HTR-8/SVneo (cell line): Measurements from ENCODE around the gene ANKRD24.
"Not testable (repeated sequence)": the region's sequence is repeated elsewhere in the genome, so short reads cannot be mapped to it uniquely, and the experiment has no call there.

ENCODE experiments used
- DNase-seq: peaks from one replicate; pipeline ENCODE4 v3.0.0; 2011; ENCODE audit warnings: low spot score, mixed read lengths; ENCODE audit not compliant: insufficient read length
- FAIRE-seq: peaks from 2 replicates; lab custom pipeline; 2011; peaks lifted over from hg19 to GRCh38; lab: Jason Lieb, UNC

The ANKRD24 gene

DNA sequence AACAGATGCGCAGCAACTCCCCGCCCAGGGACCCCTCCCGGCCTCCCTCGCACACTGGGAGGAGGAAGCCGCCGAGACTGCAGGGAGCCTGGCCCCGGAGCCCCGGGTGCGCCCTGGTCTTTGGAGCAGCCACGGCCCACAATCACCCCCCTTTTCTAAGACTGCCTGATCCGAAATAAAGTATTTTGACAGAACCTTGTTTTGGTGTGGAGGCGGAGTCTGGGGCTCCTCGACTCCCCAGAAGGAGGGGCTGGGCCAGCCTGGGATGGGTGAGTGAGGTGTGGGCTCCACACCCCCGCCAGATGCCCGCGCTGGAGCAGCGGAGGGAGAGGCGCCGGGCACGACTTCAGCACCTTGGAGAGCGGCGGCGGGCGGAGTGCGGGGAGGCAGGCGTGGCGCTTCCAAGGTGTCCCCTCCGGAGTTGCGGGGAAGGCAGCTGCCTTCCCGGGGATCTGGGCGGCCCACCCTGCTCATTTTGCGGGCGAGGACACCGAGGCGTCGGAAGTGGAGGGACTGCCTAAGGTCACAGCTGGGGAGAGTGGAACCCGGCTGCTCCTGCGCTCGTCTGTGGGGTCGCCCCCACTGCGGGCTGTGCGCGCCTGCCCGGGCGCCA is 9.5 kb upstream of the ANKRD24 start:
- FAIRE-seq (no peak), DNase-seq (peak; percentile 45)

DNA sequence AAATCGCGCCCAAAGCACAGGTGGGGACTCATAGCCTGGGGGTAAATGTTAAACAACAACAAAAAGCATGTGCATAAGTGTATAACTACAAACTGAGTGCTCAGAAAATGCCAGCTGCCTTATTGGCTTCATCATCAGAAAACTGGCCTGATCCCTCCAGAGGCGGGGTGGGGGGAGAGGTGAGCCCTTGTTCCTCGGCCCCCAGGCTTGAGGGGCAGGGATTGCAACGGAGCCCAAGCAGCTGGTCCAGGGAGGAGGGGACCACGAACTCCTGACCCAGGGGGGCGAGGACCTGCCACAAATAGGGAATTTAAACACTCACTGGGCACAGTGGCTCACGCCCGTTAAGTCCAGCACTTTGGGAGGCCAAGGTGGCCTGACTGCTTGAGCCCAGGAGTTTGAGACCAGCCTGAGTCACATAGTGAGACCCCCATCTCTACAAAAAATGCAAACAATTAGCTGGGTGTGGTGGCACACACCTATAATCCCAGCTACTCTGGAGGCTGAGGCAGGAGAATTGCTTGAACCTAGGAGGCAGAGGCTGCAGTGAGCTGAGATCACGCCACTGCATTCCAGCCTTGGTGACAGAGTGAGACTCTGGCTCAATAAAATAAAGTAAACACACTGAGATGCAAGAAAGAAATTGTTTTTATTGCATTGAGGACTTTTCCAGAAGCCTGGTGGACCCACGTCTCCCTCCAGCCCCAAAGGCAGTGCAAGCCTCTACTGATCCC is 8.8 kb upstream of the ANKRD24 start:
- DNase-seq (no peak), FAIRE-seq (no peak)

DNA sequence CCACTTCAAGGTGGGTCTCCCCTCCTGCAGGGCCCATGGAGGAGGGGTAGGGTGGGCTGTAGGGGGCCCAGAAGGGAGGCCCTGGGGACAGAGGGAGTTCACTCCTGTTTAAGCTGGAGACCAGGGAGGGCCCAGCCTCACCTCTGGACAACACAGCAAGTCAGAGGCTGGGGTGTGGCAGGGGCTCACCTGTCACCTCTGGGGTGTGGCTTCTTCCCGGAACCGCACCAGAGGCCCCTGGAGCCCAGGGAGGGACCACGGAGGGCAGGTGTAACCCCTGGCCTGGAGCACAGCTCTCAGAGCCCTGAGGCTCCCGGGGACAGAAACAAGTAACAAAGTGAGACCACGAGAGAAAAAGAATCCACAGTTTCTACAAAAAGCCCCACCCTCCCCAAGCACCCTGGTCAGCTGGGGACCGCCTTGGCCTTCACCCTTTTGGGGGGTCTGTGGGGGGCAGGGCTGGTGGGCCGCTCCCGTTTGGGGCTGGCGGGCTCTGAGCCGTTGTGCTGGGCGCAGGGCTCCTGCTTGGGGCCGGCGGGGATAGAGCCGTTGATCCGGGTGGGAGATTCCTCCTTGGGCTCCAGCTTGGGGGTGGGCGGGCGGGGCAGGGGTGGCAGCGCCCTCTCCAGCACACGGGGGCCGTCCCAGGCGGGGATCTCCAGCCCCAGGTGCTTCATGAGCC is 8.1 kb upstream of the ANKRD24 start:
- FAIRE-seq (no peak), DNase-seq (no peak)

DNA sequence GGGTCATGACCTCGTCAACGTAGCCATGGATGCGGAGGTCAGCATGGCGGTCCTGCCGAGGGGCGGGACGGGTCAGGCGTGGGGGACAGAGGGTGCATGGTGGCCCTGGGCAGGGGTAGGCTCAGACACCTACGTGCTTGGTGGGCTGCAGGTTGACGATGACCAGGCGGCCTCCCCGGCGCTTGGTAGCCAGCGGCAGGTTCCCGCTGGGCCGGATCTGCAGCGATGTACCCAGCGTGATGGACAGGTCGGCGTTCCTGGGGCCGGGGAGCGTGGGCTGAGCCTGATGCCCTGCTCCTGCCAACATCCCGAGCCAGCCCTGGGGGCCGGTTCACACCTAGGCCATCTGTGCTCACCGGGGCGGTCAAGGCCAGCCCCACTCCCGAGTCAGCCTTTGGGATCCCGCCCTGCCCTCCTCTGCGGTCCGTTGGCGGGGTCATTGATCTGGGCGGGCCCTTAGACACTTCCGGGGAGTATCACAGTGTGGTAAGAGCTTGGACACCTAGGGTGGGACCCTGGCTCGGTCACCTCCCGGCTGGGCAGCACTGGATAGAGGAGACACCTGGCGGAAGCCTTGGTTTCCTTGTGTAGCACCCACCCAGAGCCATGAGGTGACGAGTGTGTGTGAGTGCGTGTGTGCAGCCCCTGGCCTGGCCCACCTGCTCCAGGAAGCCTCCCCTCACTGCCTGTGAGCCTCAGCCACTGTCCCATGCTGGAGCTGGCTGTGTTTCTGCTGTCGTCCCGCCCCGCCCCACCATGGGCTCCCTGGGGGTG is 7.4 kb upstream of the ANKRD24 start:
- no peak for DNase-seq
- FAIRE-seq, result no peak

DNA sequence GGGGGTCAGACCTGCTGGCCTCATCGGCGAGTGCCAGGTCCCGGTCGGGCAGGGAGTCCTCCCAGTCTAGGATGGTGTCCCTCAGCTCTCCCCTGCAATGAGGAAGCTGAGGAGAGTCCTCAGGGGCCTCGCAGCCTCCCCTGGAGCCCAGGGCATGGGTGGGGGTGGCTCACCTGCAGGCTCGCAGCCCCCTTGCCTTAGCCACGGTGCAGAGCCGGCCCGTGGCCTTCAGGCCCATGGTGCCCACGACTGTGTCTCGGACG is 6.9 kb upstream of the ANKRD24 start:
- FAIRE-seq, result no peak

DNA sequence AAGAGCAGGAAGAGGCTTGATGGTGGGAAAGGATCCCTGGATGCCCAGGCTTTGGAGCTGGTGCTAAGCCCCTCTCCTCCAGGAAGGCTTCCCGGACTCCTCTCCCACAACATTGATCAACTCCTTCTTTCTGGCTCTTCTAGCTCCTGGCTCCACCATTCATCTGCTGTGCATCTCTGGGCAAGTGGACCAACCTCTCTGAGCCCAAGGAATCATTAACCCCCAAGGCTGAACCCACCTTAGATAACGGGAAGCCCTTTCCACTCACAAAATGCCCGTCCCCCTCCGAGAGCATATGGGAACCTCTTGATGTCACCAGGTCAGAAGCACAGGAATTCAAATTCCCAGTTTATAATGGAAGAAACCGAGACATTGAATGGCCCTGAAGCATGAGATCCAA is 5.3 kb upstream of the ANKRD24 start:
- no peak for FAIRE-seq

More for the DNA sequence above, 6.9 kb upstream of the ANKRD24 start:
- no peak for DNase-seq

DNA sequence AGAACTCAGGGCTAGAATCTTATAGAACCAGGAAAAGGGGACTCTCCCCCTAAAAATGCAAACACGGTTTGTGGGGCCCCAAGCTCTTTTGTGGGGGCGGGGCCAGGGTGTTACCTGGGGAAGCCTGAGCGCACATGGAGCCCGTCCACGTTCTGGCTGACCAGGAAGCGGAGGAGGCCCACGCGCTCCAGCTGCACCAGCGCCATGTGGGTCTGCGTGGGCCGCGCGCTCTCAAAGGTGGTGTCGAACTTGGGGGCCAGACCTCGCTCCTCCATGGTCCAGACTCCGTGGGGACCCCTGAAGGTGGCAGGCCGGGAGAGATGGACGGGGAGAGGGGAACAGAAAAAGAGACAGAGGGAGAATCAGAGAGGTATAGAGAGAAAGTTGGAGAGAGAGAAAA is 3.5 kb upstream of the ANKRD24 start:
- no peak for FAIRE-seq

More for the DNA sequence above, 5.3 kb upstream of the ANKRD24 start:
- DNase-seq, result no peak

DNA sequence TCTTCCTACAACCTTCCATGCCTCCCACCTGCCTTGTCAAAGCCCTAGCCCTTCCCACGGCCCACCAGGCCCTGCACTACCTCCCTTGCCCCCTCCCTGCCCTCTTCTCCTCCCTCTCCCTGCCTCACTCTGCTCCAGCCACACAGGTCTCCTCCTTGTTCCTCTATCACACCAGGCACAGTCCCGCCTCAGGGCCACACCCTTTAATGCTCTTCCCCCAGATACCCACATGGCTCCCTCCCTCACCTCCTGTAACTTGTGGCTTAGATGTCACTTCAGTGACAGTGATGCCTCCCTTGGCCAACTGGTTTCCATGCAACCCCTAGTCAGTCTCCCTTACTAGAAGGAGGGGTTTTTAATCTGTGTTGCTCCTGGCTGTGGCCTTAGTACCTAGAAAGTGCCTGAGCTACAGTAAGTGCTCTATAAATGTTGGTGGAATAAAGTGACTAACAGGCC is 1.4 kb upstream of the ANKRD24 start:
- DNase-seq (no peak), FAIRE-seq (no peak)

More for the DNA sequence above, 3.5 kb upstream of the ANKRD24 start:
- DNase-seq, result no peak

DNA sequence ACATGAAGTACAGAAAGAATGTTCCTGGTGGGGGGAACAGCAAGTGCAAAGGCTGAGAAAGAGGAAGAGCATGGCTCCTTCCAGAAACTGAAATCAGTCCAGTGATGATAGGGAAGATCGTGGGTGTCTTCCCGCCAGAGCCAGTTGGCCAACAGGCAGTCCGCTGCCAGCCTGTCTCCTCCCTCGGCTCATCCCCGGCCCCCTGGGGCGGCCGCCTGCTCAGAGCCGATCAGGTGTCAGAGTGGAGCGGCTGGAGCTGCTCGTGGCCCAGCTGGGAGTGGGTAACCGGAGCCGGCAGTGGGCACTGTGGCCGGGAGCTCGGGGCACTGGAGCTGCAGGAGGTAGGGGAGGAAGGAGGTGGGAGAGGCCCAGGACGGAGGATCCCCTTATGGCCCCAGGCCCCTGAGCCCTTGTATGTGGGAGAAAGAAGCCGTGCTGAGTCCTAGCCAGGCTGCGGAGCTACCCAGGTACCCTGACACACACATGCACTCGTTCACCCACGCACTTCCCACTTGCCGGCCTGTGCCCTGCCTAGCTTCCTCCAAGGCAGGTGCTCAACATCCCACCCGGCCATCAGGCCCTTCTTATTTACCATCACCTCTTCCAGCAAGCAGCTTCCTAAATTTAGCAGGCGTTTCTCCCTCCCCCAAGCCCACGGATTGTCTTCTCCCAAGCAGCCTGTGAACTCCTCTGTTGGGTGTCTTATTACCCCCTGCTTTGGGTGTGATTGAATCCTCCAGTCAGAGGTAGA is 1.7 kb downstream of the ANKRD24 start:
- DNase-seq (no peak), FAIRE-seq (no peak)

DNA sequence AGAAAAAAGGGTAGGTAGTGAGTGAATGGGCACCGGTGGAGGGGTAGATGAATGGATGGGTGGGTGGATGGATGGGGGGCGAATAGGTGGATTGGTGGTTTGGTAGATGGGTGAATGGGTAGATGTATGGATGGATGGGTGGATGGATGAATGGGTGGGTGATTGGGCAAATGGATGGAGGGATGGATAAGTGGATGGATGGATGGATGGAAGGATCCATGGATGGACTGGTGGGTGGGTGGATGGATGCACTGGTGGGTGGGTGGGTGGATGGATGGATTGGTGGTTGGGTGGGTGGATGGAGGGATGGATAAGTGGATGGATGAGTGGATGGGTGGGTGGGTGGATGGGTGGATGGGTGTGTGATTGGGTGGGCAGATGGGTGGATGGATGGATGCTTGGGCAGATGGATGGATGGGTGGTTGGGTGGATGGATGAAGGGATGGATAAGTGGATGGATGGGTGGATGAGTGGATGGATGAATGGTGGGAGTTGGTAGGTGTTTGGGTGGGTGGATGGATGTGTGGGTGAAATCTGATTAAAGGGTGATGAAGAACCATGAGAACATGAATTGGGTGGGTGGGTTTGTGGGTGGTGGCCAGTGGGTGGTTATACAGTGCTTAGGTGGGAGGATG is 2.3 kb downstream of the ANKRD24 start:
- FAIRE-seq (no peak), DNase-seq (no peak)

DNA sequence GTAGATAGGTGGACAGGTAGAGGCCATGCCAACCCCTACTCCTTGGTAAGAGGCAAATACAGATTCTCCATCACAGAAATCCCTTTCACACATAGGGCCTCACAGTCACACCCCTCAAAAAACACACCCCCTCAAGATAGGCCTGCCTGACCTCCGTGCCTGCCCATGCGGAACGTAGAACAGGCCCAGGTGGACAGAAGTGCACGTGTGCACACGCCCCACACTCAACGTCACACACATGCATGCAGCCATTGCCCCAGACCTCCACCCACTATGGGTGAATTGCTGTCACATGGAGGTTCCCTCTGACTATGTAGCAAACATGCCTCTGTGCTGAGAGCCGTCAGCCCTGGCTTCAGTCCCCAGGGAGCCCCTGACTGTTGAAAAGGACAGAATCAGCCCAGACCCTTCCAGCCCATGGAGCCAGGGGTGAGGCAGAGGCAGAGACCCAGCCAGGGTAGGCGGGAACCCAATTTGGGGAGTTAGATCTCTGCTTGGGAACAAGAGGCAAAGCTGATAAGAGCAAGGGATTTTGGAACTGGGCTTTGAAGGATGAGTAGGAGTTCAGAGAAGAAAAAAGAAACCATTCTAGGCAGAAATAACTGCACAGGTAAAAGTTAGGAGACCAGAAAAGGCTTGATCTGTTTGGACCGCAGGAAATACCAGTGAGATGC is 3.1 kb downstream of the ANKRD24 start:
- FAIRE-seq, result no peak
- no peak for DNase-seq

DNA sequence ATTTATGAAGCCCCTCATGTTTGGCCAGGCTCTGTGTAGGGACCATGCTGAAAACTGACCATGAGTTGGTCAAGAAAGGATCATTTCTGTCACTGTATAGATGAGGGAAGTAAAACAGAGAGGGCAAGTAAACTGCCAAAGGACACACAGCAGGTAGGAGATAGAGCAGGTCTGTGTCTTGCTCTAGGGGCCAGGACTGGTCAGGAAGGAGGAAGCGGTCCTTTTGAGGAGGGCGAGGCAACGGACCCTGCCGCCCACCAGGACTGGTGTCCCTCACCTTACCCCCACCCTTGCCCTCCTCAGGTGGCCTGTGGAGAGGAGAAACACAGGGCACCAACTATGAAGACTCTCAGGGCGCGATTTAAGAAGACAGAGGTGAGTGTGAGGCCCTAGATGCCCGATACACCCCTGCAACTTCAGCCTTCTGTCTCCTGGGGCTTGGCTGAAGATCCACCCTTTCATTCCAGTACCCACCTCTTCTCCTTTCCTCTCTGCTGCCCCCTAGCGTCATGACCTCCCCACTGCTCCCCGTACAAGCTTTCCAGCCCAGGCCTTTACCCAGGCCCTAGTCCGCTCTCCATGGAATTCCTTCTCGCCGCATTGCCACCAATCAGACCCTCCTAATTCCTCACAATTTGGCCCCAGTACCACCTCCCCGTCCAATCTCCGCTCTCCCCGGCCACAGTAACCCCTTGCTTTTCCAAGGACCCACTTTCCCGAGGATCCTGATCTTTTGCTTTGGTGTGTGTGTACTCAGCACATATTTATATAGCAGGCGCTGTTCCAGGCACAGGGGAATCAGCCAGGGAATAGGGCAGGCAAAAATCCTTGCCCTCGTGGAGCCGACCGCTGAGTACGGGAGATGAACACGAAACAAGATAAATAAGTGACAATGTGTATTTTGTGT is 3.9 kb downstream of the ANKRD24 start:
- no peak for FAIRE-seq
- peak; percentile 83 for DNase-seq

DNA sequence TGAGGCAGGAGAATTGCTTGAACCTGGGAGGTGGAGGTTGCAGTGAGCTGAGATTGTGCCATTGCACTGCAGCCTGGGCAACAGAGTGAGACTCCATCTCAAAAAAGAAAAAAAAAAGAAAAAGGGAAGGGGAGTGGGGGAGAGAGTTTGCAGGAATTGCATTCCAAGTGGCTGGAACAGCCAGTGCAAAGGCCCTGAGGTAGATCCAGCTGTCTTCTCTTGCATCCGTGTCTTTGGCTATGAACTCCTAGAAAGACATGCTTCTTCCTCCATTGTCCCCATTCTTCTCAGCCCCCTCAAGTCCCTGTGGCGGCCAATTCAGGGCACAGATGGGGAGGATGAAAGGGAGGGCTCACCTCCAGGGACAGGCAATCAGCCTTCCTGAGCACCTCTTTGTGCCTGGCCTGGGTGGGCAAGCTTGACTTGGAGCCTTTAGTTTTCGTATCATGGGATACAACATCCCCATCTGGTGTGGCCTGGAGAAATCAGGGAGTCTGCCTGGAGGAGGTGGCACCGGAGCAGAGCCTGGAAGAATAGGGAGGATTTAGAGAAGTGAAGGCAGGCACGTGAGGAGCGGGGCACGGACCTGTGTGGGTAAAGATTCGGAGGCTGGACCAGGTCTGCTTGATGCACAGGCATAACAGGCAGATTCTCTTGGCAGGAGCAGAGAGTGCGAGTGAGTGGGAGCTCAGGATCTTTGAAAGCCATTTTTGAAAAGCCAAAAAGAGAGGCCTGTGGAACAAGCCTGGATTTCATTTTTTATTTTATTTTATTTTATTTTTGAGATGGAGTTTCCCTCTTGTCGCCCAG is 5.0 kb downstream of the ANKRD24 start:
- no peak for FAIRE-seq

DNA sequence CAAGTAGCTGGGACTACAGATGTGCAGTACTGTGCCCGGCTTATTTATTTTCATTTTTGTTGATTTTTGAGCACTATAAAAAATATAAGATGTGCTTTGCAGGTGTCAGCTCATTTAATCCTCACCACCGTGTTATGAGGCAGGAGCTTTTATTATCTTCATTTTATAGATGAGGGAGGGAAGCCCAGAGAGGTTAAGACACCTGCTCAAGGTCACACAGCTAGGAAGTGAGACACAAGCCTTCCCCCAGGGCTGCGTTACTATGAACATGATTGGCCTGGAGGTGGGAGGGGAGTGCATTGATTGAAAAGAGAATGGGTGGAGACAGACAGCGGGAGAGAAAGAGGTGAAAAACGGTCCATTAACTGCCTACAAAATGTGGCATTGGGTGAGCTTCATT is 7.2 kb downstream of the ANKRD24 start:
- FAIRE-seq, result no peak
- no peak for DNase-seq

More for the DNA sequence above, 5.0 kb downstream of the ANKRD24 start:
- DNase-seq, result no peak

DNA sequence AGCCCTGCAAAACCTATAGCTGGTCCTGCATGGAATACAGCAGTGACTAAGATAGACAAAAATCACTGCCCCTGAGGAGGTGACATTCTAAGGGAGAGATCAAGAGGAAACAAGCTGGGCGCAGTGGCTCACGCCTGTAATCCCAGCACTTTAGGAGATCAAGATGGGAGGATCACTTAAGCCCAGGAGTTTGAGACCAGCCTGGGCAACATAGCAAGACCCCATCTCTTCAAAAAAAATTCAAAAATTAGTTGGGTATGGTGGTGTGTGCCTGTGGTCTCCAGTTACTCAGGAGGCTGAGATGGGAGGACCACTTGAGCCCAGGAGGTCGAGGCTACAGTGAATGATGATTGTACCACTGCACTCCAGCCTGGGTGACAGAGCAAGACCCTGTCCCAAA is 10.0 kb downstream of the ANKRD24 start:
- DNase-seq, result not testable (repeated sequence)

DNA sequence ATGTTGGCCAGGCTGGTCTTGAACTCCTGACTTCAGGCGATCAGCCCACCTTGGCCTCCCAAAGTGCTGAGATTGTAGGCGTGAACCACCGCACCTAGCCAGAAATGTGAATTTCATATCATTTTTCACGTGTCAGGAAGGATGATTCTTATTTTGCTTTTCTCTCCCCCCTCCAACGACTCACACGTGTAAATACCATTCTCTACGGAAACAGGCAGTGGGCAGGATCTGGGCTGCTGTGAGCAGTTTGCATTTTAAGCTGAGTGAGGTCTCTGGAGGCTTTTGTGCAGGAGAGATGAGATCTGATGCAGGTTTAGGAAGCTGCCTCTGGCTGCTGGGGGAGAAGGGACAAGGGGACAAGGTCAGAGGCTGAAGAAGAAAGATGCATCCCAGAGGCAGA is 11.9 kb downstream of the ANKRD24 start:
- FAIRE-seq, result no peak
- DNase-seq, result no peak

More for the DNA sequence above, 10.0 kb downstream of the ANKRD24 start:
- FAIRE-seq, result not testable (repeated sequence)

DNA sequence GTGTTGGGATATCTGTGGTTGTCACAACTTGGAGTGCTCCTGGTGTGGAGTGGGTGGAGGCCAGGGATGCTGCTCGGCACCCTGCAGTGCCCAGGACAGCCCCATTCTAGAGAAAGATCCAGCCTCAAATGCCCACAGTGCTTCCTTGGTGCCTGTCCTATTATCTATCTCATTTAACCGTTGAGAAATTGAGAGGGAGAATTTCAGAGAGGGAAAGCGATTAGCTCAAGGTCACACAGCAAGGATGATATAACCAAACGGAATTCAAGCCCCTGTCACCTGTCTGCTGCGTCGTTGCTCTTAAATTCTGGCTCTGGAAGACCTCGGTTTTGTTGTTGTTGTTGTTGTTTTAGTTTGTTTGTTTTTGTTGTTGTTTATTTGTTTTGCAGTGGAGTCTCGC is 13.5 kb downstream of the ANKRD24 start:
- DNase-seq (no peak), FAIRE-seq (no peak)
